GM18508 (cell line): Measurements from ENCODE around the gene GJA10.

ENCODE experiments used
- ATAC-seq: cut with Tn5 transposase; IDR thresholded peaks from one replicate; pipeline ENCODE4 v1.9.1; 2021; ENCODE audit warnings: moderate number of reproducible peaks; ENCODE audit not compliant: insufficient read depth, unreplicated experiment

Gene GJA10

GRCh38 chr6:89916136-89916920 lies 22.1 kb downstream of the GJA10 start:
- ATAC-seq, result no peak

- ATAC-seq, result no peak
Observed at GRCh38 chr6:89917216-89917615, 22.9 kb downstream of the GJA10 start.

- no peak for ATAC-seq
Observed at GRCh38 chr6:89917801-89918366, 23.6 kb downstream of the GJA10 start.

- no peak for ATAC-seq
Observed at GRCh38 chr6:89921197-89921596, 26.9 kb downstream of the GJA10 start.

- ATAC-seq, result no peak
Observed at GRCh38 chr6:89921691-89922090, 27.4 kb downstream of the GJA10 start.

GRCh38 chr6:89924231-89924630 lies 30.0 kb downstream of the GJA10 start:
- no peak for ATAC-seq

- ATAC-seq, result no peak
Observed at GRCh38 chr6:89925826-89926225, 31.6 kb downstream of the GJA10 start.

- no peak for ATAC-seq
Observed at GRCh38 chr6:89927264-89927663, 33.0 kb downstream of the GJA10 start.

GRCh38 chr6:89927791-89928550 lies 33.7 kb downstream of the GJA10 start:
- no peak for ATAC-seq

GRCh38 chr6:89928604-89929003 lies 34.3 kb downstream of the GJA10 start:
- no peak for ATAC-seq

- no peak for ATAC-seq
Observed at GRCh38 chr6:89930789-89931188, 36.5 kb downstream of the GJA10 start.

- ATAC-seq, result no peak
Observed at GRCh38 chr6:89932245-89932802, 38.1 kb downstream of the GJA10 start.

GRCh38 chr6:89934685-89935366 lies 40.6 kb downstream of the GJA10 start:
- ATAC-seq, result no peak

- no peak for ATAC-seq
Observed at GRCh38 chr6:89936177-89936576, 41.9 kb downstream of the GJA10 start.

GRCh38 chr6:89938014-89938413 lies 43.7 kb downstream of the GJA10 start:
- ATAC-seq, result no peak

GRCh38 chr6:89939144-89939543 lies 44.9 kb downstream of the GJA10 start:
- ATAC-seq, result no peak

- peak; percentile 63 for ATAC-seq
Observed at GRCh38 chr6:89940225-89941027, 46.2 kb downstream of the GJA10 start.

GRCh38 chr6:89941031-89941762 lies 46.9 kb downstream of the GJA10 start:
- no peak for ATAC-seq
